Nephron progenitor cell (in vitro differentiated cells): ENCODE measurements around the gene OR6N2.

ENCODE experiments used
- DNase-seq: peaks from one replicate; pipeline ENCODE4 v3.0.0; 2021
- H3K27ac Mint-ChIP-seq: 2 replicates; pipeline ENCODE4 v1.8.0; 2021; ENCODE audit warnings: mild to moderate bottlenecking, moderate library complexity, mixed read lengths
- H3K27me3 Mint-ChIP-seq: 2 replicates; pipeline ENCODE4 v1.8.0; 2021; ENCODE audit warnings: mild to moderate bottlenecking, low read depth, mixed read lengths; ENCODE audit not compliant: poor library complexity
- H3K36me3 Mint-ChIP-seq: 2 replicates; pipeline ENCODE4 v1.8.0; 2021; ENCODE audit warnings: low read depth, mixed read lengths
- H3K4me1 Mint-ChIP-seq: 2 replicates; pipeline ENCODE4 v1.8.0; 2021; ENCODE audit warnings: mixed read lengths
- H3K4me3 Mint-ChIP-seq: 2 replicates; pipeline ENCODE4 v1.8.0; 2021; ENCODE audit warnings: mild to moderate bottlenecking, moderate library complexity, mixed read lengths
- H3K9me3 Mint-ChIP-seq: 2 replicates; pipeline ENCODE4 v1.8.0; 2021; ENCODE audit warnings: mild to moderate bottlenecking, moderate library complexity, mixed read lengths
- TF ChIP-seq, protein P1 (sequence below): fragments of 200-600 bp; sonication (generic); IDR thresholded peaks from 2 replicates; pipeline ENCODE4 v1.5.0; 2021; ENCODE audit warnings: antibody characterized with exemption

The OR6N2 gene, protein sequence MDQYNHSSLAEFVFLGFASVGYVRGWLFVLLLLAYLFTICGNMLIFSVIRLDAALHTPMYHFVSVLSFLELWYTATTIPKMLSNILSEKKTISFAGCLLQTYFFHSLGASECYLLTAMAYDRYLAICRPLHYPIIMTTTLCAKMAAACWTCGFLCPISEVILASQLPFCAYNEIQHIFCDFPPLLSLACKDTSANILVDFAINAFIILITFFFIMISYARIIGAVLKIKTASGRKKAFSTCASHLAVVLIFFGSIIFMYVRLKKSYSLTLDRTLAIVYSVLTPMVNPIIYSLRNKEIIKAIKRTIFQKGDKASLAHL

DNA sequence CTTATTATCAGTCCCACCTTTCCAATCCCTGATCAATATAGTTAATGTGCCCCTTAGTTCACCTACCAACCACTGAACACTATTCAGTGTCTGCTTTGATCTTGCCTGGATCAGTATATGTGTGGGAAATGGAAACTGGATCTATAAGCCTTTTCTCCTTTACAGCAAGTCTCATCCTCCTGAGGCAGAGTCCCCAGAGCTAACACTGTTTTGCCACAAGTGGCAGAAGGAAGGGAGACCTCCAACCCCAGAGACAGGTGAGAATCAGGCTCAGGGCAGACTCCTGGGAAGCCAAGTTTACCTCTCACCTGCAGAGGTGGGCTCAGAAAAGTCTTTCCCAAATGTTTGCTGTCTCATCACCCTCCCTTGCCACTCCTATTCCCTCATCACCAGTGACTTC lies at the start of gene OR6N2:
OR6N2 (minus strand) TSS at position 101 of the 400 bp plus-strand sequence. CDS start 3,569 bp downstream, outside the sequence.
- no peak within 1 kb of the TSS for H3K4me3 Mint-ChIP-seq
- H3K27me3 Mint-ChIP-seq, result peaks cover 26% of the 10 kb centered on the region
- H3K4me1 Mint-ChIP-seq, result no peaks in the 10 kb centered on the region
- TF ChIP-seq, protein P1, sequence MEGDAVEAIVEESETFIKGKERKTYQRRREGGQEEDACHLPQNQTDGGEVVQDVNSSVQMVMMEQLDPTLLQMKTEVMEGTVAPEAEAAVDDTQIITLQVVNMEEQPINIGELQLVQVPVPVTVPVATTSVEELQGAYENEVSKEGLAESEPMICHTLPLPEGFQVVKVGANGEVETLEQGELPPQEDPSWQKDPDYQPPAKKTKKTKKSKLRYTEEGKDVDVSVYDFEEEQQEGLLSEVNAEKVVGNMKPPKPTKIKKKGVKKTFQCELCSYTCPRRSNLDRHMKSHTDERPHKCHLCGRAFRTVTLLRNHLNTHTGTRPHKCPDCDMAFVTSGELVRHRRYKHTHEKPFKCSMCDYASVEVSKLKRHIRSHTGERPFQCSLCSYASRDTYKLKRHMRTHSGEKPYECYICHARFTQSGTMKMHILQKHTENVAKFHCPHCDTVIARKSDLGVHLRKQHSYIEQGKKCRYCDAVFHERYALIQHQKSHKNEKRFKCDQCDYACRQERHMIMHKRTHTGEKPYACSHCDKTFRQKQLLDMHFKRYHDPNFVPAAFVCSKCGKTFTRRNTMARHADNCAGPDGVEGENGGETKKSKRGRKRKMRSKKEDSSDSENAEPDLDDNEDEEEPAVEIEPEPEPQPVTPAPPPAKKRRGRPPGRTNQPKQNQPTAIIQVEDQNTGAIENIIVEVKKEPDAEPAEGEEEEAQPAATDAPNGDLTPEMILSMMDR, result no peak
- H3K36me3 Mint-ChIP-seq, result no peaks in the 10 kb centered on the region
- no peak for DNase-seq
- H3K9me3 Mint-ChIP-seq, result peaks cover 4% of the 10 kb centered on the region
- no peak within 1 kb of the TSS for H3K27ac Mint-ChIP-seq

DNA sequence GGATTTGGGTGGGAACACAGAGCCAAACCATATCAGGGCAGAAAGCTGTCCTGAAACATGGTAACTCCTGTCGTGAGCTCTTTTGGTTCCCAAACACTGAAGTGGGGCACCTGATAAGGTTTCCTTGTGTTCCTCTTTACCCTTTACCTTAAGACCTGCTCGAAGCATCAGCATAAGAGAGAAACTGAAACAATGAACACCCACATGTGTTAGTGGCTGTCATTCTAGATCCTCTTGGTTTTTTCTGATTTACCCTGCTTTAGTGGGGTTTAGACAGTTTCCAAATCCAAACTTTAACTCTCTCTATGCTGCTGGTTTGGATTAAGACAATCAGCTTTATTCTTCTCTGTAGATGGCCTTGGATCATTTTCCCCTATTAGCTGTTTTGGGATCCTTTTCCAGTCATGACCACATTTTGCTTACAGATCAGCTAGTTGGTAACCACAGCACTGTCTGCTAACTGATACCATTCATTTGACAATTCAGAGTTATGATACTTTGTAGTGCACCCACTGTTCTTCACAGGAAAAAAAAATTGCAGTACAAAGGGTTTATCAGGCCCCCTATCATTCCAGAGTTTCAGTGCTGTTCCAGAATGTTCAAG lies 49.2 kb upstream of the OR6N2 start:
- no peak for DNase-seq
- TF ChIP-seq, protein P1, result no peak
- H3K36me3 Mint-ChIP-seq, result no peaks in the 10 kb centered on the region
- no peak overlapping the region for H3K27ac Mint-ChIP-seq
- no peaks in the 10 kb centered on the region for H3K4me1 Mint-ChIP-seq
- peaks cover 3% of the 10 kb centered on the region for H3K27me3 Mint-ChIP-seq
- peaks cover 38% of the 10 kb centered on the region for H3K9me3 Mint-ChIP-seq
- H3K4me3 Mint-ChIP-seq, result no peak overlapping the region

DNA sequence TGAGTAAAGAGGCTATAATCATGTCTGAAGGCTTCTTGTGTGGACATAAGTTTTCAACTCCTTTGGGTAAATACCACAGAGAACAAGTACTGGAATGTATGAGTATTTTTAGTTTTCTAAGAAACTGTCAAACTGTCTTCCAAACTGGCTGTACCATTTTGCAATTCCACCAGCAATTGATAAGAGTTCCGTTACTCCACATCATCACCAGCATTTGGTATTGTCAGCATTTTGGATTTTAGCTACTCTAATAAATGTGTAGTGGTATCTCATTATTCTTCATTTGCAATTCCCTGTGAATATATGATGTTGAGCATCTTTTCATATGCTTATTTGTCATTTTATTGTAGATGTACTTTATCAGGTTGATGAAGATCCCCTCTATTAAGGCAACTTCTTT lies 40.7 kb upstream of the OR6N2 start:
- Mint-ChIP-seq H3K27me3 (peaks cover 3% of the 10 kb centered on the region), H3K4me1 (peaks cover 17% of the 10 kb centered on the region)

DNA sequence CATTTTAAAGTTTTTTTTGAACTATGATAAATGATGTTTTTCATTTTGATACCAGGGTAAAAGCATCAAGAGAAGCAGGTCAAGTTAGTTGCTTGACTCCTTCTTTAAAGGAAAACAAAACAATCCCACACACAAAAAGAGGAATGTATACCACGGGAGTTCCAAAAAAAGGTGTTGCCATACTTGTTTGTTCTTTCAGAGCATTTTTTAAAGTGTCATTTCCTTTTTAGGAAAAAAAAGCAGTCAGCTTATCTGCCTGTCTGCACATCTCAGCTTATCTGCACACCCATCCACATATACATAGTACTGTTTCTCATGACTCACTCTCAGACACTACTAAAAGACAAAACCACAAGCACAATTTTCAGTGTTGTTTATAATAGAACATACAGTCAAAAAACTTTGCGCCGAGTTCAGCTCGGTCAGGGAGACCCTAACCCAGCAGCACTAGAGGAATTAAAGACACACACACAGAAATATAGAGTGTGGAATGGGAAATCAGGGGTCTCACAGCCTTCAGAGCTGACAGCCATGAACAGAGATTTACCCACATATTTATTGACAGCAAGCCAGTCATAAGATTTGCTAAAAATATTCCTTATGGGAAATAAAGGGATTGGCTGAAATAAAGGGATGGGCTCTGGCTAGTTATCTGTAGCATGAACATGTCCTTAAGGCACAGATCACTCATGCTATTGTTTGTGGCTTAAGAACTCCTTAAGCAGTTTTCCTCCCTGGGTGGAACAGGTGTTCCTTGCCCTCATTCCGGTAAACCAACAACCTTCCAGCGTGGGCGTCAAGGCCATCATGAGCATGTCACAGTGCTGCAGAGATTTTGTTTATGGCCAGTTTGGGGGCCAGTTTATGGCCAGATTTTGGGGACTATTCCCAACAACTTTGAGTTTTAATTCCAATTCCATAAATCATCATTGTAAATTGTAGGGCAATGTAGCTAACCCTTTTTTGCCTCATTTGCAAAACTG lies 38.7 kb upstream of the OR6N2 start:
- Mint-ChIP-seq H3K4me3 (no peak overlapping the region), H3K4me1 (peaks cover 17% of the 10 kb centered on the region), H3K27ac (peak overlapping the region; percentile 91), H3K36me3 (no peaks in the 10 kb centered on the region), H3K27me3 (no peaks in the 10 kb centered on the region), H3K9me3 (peaks cover 28% of the 10 kb centered on the region)
- TF ChIP-seq, protein P1, result no peak
- DNase-seq, result no peak

More for the DNA sequence above, 40.7 kb upstream of the OR6N2 start:
- TF ChIP-seq, protein P1, result no peak
- no peaks in the 10 kb centered on the region for H3K36me3 Mint-ChIP-seq
- no peak overlapping the region for H3K27ac Mint-ChIP-seq
- DNase-seq, result no peak
- no peak overlapping the region for H3K4me3 Mint-ChIP-seq
- peaks cover 33% of the 10 kb centered on the region for H3K9me3 Mint-ChIP-seq

DNA sequence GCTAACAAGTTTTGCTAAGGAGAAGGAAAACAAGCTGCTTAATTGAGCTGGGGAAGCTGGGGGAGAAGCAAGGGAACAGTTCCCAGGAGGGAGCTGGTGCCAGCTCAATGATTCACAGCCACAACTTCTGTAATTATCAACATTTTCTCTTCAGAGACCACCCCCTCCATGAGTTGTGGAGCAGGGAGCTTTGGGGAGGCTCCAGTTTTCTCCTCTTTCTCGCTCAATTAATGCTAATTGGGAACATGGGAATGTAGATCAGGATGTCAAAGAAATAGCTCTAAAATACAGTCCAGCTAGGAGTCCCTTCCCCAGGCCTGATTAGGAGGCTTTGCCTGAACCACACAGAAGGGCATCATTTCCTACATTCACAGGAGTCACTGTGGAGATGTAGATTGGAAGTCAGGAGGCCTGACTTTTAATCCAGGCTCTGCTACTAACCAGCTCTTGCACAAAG lies 38.0 kb upstream of the OR6N2 start:
- Mint-ChIP-seq H3K9me3 (peaks cover 20% of the 10 kb centered on the region), H3K4me1 (peaks cover 17% of the 10 kb centered on the region), H3K27me3 (no peaks in the 10 kb centered on the region), H3K4me3 (no peak overlapping the region), H3K36me3 (no peaks in the 10 kb centered on the region), H3K27ac (peak overlapping the region; percentile 61)
- DNase-seq, result no peak
- TF ChIP-seq, protein P1, result no peak
